Stimulated activated CD8-positive, alpha-beta memory T cell treated with anti-CD3 and anti-CD28 coated beads, Interleukin-12 subunit alpha, Interleukin-12 subunit beta, amount 100 ng/mL, for 1 hour (primary cell): ENCODE data around the gene DPYD.

Experiments
- DNase-seq: peaks from one replicate; pipeline ENCODE4 v3.0.0-alpha.2; 2020; ENCODE audit warnings: low read depth

The DPYD gene

DNA sequence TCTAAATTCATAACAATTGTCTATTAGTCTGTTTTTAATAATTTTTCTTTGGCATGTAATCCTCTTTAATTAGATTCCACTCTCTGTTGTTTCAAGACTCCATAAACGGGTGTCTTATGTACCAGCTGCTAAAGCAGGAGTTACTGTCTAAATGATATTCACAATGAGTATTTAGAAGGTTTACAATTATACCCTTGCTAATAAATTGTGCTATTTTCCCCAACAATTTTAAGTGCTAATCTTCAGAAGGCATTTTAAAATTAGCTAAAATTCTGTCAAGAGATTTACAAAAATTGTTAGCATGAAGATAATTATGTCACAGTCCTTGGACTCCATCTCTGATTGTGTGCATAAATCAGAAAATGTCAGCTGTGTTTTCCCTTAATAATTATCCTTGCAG is 83.7 kb downstream of the DPYD start:
- DNase-seq = no peak

DNA sequence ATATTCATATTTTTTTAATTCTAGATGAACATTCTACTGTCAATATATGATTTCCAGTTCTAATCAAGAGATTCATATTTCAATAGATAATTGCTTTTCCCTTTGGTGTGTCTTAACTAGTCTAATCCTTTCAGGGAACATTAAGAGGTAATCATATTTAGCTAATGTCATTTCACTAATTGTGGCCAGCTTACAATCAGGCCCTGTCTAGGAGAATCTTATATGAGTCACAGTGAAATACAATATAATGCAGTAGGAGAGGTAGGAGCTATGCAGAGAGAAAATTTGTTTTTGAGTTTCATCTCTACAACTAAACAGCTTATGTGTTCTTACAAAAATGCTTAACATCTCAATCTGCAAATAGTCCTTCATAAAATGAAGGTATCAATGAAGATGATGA is 85.9 kb downstream of the DPYD start:
- no peak for DNase-seq

DNA sequence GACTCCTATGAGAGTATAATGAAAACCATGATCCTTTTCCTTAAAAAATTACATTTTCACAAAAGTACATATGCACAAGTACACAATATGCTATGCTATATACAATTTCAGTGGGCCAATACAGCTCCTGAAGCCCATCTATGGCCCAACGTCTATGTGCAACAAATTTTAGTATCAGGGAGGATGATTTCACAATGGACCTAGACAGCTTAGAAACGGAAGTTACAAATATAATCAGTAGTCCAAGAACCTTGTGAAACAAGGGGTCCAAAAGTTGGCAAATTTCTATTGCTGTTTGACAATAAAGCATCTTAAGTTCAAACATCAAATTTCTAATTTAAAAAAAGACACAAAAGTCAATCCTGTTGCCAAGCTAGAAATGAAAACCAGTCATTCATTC is 87.0 kb downstream of the DPYD start:
- no peak for DNase-seq

DNA sequence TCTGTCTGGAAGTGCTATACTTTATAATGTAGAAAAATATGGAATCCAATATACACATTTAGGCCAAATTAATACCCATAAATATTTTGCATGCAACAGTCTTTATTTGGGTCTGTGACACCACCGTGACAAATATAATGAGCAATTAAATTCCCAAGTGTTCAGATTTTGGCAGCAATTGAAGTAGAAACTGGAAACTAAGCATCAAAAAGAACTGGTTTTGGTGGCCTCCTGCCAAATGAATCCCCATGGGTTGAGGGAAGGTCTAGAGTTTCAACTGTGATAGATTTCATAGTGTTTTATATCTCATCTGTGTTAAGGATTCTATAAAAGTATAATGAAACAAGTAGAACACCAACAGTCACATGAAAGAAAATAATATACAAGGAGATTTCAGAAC is 88.4 kb downstream of the DPYD start:
- DNase-seq = no peak

DNA sequence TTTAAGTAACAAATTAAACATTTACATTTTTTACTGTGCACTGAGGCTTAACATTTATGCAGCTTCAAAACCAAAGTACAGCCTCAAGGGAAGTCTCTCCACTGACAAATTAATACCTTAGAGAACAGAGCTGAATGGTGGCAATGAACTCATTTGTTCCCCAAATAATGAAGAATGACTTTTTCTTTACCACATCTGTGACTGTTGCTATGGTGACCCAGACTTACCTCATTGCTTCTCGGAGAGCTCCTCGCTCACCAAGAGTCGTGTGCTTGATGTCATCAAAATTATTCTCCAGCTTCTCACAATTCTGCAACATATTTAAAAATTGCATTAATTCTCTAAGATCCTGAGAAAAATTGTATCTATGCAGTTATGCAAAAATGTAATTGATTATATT is 92.9 kb downstream of the DPYD start:
- DNase-seq = no peak

DNA sequence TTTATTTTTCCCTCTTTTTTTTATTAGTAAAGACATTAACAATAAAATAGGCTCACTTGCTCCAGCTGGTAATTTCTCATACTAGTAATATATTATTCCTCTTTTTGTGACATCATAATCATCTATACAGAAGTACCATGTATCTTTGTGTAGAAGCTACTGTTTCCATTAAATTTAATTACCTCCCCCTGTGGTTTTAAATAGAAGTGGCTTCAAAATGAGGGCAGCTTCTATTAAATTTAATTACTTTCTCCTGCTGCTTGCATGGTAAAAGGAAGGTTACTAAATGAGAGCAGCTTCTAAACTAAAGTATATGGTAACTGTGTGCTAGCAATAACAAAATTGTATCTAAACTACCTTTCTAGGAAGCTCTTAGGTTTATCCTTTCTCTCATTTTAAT is 94.0 kb downstream of the DPYD start:
- DNase-seq = no peak

DNA sequence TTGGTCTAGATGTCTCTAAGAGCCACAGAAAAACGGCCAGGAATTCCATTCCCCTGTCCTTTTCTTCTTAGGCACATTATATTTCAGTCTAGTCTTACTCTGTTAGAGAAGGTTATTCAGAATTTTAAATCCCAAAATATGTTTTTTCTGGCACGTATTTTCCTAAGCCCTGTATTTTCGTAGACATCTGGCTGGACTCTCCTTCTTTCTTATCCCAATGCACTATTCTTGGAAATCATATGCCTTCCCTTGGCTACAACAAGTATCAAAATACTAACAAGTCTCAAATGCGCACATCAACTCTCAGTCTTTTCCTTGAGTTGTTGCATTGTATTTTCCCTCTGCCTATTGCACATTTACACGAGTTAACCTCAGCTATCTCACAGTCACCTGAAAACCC is 96.2 kb downstream of the DPYD start:
- DNase-seq = no peak

DNA sequence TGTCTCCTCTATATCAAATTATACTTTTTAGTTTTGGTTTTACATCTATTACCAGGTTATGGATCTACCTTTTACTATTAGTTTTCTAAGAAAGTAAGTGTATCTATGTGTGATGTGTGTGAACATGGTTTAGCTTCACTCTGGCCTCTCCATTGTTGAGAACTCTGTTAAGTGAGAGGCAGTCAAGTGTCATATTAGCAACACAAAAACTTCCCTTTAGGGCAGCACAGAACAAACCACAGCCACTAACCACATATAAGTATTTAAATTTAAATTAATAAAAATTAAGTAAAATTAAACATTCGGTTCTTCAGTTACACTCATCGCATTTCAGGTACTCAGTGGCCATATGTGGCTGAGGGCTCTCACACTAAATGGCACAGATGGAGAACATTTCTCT is 96.6 kb downstream of the DPYD start:
- DNase-seq = no peak

DNA sequence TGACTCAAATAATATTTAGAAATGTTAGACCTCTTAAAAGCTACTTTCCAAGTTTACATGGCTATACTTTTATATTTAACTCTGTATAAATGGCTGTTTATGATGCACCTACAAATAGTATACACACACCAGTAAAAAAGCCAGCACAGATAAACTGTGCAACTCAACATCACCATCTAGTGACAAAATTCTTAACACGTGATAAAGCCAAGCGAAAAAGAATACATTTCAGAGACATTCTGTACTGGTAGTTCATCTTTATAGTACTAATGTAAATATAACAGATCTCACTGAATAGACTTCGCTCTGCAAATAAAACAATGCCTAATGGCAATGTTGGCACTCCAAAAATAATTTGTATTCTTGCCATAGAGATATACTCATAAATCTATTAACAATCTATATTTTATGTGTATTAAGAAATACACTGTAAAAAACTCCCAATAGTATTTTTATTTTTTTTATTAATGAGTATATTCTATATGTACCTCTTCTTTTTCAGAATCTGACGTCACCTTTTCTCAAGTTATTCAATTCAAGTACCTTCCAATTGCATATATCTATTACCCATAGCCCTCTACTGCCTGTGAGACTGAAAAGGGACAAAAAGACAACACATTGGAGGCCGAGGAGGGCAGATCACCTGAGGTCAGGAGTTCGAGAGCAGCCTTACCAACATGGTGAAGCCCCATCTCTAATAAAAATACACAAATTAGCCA is 100.2 kb downstream of the DPYD start:
- DNase-seq = no peak

DNA sequence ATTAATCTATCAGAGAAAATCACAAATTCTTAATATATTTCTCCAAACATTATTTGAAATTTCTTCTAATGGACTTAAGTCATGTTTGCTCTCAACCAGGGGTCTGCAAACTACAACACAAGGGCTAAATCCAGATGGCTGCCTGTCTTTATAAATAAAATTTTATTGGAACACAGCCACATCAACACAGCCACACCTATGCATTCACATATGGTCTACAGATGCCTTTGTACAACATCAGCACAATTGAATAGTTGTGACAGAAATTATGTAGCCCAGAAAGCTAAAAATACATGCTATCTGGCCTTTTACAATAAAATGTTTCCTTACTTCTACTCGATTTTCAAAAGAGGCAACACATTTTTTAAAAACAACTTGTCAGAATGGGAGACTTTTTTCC is 103.9 kb downstream of the DPYD start:
- DNase-seq = no peak

DNA sequence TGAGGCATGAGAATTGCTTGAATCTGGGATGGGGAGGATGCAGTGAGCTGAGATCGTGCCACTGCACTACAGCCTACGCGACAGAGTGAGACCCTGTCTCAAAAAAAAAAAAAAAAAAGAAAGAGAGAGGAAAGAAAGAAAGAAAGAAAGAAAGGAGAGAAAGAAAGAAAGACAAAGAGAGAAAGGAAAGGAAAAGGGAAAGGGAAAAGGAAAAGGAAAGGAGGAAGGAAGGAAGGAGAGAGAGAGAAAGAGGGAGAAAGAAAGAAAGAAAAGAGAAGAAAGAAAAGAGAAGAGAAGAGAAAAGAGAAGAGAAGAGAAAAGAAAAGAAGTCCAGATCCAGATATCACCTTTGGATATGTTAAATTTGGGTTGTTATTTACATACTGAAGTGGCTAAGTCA is 106.0 kb downstream of the DPYD start:
- DNase-seq = no peak

DNA sequence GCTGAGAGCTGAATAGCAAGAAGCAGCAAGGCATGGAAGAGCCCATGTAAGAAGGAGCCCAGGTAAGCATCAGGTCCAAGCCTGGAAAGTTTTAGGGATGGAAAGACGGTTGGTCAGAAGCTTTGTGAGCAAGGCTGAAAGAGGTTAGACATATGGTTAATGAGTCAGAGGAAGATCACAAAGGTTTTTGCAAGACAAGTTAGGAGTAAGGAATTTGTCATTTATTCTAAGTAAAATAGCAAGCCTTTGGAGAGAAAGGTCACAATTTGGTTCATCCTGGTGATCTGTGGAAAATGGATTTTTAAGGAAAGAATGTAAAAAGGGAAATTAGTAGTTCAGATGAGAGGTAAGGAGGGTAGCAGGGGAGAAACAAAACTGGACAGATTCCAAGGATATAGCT is 106.7 kb downstream of the DPYD start:
- DNase-seq = no peak

DNA sequence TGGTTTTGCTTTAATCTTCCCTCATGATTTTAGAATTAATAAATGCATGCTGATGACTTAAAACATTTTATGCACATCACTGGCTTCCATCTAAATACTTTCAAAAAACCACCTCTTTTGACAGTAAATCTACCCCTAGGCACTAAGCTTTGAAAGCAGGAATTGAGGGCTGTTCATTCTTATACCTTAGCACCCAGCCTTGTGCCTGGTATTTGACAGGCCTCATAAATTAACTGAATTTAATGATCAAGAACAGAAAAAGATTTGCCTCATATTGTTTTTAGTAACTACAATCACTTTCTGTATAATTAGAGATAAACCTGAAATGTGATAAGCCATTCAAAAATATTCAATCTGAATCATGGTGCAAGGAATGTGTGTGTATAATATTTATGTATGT is 108.8 kb downstream of the DPYD start:
- DNase-seq = no peak

DNA sequence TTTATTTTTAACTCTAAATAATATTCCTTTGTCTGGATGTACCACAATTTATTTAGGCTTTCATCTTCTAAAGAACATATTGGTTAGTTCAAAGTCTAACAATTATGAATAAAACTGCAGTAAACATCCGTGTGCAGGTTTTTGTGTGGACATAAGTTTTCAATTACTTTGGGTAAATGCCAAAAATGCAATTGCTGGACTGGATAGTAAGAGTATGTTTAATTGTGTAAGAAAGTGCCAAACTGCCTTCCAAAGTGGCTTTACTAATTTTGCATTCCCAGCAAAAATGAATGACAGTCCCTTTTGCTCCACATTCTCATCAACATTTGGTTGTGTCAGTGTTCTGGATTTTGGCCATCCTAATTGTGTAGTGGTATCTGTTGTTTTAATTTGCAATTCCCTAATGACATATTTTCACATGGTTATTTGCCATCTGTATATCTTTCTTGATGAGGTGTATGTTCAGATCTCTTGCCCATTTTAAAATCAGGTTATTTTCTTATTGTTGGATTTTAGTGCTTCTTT is 113.8 kb downstream of the DPYD start:
- no peak for DNase-seq

DNA sequence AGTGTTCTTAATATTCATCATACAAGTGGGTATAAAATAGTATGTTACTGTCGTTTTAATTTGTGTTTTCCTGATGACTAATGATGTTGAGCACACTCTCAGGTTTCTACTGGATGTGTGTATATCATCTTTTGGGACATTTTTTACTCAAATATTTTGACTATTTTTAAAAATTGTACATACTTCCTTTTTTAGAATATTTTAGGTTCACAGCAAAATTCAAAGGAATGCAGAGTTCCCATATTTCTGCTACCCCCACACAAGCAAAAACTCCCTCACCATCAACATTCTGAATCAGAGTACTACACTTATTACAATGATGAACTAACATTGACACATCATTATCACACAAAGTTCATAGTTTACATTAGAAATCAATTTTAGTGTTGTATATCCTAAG is 114.5 kb downstream of the DPYD start:
- no peak for DNase-seq

DNA sequence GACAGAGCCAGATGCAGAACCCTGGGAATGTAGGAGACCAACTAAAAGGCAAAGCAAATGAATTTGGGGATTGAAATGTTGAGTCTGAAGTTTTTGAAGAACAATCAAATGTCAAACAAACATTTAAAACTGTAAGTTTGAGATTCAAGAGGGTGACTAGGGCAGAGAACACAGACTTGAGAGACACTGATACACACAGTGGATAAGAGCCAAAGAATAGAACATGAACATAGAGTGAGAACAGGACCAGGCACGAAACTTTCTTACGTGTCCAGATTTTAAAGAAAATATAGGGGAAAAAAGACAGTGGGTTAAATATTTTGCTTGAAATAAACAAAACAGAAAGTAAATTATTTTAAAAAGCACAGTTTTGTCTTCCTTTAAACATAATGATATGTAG is 115.7 kb downstream of the DPYD start:
- no peak for DNase-seq

DNA sequence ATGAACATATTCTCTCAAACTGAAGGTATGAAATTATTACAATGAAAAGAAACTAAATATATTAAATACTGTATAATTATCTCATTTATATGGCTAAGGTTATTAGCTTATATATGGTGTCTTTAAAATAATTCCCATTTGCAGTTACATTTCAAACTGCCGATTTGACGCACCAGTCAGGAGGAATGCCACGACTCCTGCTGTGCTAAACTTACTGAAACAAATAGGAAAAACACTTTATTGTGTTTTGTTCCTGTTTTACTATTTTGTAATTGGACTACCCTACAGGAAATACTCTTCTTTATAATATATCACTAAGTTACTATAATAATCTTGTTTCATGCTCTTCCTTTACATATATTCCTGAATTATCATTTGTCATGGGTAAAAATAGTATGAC is 117.8 kb downstream of the DPYD start:
- DNase-seq = no peak

DNA sequence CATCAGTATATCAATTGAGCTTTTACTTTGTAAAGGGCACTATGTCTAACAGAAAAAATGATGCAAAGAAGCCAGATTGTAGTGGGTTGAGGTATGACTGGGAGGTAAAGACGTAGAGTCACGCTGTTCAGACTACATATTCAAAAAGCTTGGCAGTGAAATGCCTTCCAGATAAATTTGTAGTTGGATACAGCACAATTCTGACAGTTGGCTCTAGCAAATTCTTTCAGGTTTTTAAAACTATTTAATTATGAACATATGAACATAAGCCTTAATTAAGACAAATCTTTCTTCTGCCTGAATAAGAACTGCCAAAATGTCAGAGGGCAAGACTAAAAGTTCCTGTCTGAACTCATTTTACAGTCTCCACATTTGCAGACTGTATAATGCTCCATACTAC is 118.8 kb downstream of the DPYD start:
- no peak for DNase-seq

DNA sequence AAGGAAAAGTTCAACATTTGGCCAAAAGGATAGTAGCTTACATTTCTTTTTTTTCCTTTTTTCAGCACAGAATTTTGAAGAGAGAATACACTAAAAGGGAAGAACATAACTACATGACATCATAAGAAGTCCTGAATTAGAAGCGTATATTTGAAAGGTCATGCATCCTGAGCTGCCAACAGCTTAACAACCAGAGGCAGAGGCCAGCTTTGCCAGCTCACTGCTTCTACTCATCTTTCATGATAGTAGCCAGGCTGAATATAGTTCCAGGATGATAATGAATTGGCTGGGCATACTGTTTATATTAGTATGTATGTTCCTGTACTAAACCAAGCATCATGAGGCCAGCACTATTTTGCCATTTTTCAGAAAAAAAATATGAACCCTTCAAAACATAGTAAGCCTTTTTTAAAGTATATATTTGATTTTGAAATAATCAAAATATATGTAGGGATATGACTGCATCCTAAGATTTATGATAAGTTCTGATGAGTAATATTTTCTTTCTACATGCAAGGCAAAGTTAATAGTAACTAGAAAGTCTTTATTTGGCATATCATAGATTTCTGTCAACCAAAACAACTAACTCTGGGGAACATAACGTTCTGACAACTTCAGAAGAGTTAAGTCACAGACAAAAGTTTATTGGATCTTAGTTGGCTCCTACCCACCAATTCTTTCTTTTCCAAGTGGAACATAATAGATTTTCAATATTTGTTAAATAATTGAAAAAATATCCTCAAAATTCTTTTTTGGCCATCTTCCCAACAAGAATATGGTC is 123.2 kb downstream of the DPYD start:
- no peak for DNase-seq

DNA sequence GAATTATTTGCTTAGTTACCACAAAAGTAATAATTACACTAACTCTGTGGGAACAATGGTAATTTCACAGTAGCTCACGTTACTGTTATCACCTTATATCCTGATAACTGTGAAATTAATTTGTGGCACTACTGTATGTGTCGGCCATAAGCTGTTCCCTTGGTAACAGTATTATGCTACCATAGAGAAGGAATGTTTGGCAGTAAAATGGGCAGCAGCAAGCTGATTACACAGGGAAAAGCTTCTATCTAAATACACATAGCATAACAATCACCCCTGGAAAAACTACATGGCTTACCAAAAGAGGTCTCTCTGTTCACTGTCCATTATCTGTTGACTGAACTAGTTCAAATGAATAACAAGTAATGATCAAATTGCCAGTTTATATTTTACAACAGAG is 124.1 kb downstream of the DPYD start:
- no peak for DNase-seq

DNA sequence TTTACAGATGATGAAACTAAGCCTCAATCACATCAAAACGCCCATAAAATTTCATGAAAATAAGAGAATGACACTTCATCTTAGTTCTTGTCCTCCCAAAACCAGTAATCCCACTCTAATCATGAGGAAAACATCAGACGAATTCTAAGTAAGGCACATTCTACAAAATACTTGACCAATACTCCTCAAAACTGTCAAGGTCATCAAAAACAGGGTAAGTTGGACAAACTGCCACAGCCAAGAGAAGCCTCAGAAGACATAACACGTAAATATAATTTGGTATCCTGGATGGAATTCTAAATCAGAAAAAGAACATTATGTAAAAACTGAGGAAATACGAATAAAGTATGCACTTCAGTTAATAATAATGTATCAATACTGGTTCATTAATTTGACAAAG is 128.2 kb downstream of the DPYD start:
- DNase-seq = no peak

DNA sequence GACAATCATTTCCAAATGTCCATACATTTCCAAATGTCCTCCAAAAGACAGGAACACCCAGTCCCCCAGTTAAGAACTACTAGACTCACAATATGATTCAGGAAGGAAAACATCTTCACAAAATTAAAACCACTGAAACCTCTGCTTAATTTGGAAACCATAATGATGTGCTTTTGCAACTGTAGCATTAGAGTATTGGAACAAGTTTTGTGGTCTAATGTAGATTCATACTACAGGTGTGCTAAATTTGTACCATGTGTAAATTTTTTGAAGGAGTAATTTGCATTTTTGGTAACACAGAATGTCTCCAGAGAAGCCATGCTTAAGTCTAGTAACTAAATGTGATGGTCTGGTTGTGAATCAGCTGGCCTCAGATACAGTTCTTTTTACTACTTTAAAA is 129.6 kb downstream of the DPYD start:
- DNase-seq = no peak

DNA sequence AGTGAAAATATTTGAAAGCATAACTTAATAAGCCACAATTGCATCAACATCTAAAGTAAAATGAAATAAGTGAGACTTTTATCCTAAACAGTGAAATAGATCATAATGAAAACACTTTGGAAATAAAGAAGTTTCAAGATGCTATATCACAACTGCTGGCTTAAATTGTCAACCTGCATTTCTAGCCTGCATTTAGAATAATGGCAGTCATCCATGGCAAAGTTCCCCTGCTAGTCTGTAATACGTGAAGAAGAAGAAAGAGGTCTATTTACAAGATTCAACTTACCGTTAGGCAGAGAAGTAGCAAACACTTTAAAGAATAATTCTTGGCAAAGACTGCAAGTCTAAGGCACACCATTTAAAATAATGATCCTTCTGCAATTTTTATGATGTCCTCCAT is 133.6 kb downstream of the DPYD start:
- no peak for DNase-seq

DNA sequence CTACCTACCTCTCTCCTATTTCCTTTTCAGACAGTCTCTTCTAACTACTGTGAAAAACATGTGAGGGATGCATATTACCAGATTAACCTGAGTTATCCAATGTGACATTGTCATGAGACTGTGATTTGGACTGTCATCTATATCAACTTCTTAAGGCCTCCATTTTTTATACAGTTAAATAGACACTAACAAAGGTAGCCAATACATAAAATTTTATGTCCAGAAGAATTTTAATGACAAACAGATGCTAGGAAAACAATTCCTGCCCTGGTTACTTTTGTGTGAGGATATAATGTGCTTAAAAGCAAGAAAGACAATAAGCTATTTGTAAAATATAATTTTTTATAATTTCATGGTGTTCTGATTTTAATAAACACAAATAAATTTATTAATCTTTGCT is 136.2 kb downstream of the DPYD start:
- DNase-seq = no peak
